ENCODE results near the gene MRPL23.

Gene MRPL23

GRCh38 chr11:1921574-1922141 lies 25.5 kb upstream of the MRPL23 start:
- no peak for DNase-seq

GRCh38 chr11:1922481-1923081 lies 24.6 kb upstream of the MRPL23 start:
- DNase-seq: no peak

GRCh38 chr11:1923201-1923956 lies 23.8 kb upstream of the MRPL23 start:
- no peak for DNase-seq

GRCh38 chr11:1924181-1924580 lies 23.0 kb upstream of the MRPL23 start:
- DNase-seq: no peak

- no peak for DNase-seq
Measured at GRCh38 chr11:1924646-1925372, 22.3 kb upstream of the MRPL23 start.

- DNase-seq: no peak
Measured at GRCh38 chr11:1925373-1926155, 21.6 kb upstream of the MRPL23 start.

- no peak for DNase-seq
Measured at GRCh38 chr11:1926156-1927025, 20.7 kb upstream of the MRPL23 start.

- no peak for DNase-seq
Measured at GRCh38 chr11:1927026-1927847, 19.9 kb upstream of the MRPL23 start.

GRCh38 chr11:1927848-1928469 lies 19.2 kb upstream of the MRPL23 start:
- DNase-seq: no peak

GRCh38 chr11:1928470-1928890 lies 18.7 kb upstream of the MRPL23 start:
- DNase-seq: no peak

GRCh38 chr11:1928891-1929541 lies 18.1 kb upstream of the MRPL23 start:
- no peak for DNase-seq

GRCh38 chr11:1929621-1930461 lies 17.3 kb upstream of the MRPL23 start:
- no peak for DNase-seq

- no peak for DNase-seq
Measured at GRCh38 chr11:1930462-1930830, 16.7 kb upstream of the MRPL23 start.

- DNase-seq: no peak
Measured at GRCh38 chr11:1931341-1932104, 15.6 kb upstream of the MRPL23 start.

- DNase-seq: no peak
Measured at GRCh38 chr11:1932105-1932480, 15.0 kb upstream of the MRPL23 start.

- DNase-seq: no peak
Measured at GRCh38 chr11:1932681-1933080, 14.5 kb upstream of the MRPL23 start.

- no peak for DNase-seq
Measured at GRCh38 chr11:1933416-1934334, 13.5 kb upstream of the MRPL23 start.

Data from KG1 (cell line).